SK-N-SH (cell line): ENCODE results near the gene KCNK15.

ENCODE experiments used
- GATA2 ChIP-seq: sonication (generic); formaldehyde crosslinking; IDR thresholded peaks from 2 replicates; pipeline ENCODE4 v1.5.0; 2020; ENCODE audit warnings: mild to moderate bottlenecking, missing genetic modification reagents
- MXI1 ChIP-seq: IDR thresholded peaks from 2 replicates; pipeline ENCODE4 v1.6.1; 2012; ENCODE audit warnings: mild to moderate bottlenecking, low read depth, low read length, improper control_type of control experiment
- POLR2AphosphoS5 ChIP-seq: IDR thresholded peaks from 2 replicates; pipeline ENCODE4 v1.6.1; 2012; ENCODE audit warnings: low read depth, low read length
- RAD21 ChIP-seq: IDR thresholded peaks from 2 replicates; pipeline ENCODE4 v1.6.1; 2012; ENCODE audit warnings: mild to moderate bottlenecking, low read length
- TAF1 ChIP-seq: IDR thresholded peaks from 2 replicates; pipeline ENCODE4 v1.6.1; 2012; ENCODE audit warnings: low read depth, mild to moderate bottlenecking, low read length, moderate library complexity, borderline replicate concordance
- TCF12 ChIP-seq: IDR thresholded peaks from 2 replicates; pipeline ENCODE4 v1.4.0; 2012
- TF ChIP-seq, protein P1 (sequence below): fragments of 200-600 bp; sonication (generic); IDR thresholded peaks from 2 replicates; pipeline ENCODE4 v1.6.1; 2017; ENCODE audit warnings: antibody characterized with exemption, mild to moderate bottlenecking, moderate library complexity

DNA sequence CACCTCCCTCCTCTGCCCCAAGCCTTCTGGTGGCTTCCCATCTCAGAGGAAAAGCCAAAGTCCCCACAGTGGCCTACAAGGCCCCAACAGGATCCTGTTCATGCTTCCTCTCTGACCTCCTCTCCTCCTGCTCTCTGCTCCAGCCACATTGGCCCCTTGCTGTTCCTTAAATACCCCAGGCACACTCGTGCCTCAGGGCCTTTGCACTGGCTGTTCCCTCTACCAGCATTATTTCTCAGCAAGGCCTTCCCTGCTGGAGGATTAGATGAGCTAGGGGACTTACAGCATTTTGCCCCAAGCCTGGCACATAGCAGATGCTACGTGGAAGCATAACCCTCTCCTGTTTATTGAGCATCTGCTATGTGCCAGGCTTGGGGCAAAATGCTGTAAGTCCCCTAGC is 22.7 kb upstream of the KCNK15 start:
- TF ChIP-seq, protein P1, sequence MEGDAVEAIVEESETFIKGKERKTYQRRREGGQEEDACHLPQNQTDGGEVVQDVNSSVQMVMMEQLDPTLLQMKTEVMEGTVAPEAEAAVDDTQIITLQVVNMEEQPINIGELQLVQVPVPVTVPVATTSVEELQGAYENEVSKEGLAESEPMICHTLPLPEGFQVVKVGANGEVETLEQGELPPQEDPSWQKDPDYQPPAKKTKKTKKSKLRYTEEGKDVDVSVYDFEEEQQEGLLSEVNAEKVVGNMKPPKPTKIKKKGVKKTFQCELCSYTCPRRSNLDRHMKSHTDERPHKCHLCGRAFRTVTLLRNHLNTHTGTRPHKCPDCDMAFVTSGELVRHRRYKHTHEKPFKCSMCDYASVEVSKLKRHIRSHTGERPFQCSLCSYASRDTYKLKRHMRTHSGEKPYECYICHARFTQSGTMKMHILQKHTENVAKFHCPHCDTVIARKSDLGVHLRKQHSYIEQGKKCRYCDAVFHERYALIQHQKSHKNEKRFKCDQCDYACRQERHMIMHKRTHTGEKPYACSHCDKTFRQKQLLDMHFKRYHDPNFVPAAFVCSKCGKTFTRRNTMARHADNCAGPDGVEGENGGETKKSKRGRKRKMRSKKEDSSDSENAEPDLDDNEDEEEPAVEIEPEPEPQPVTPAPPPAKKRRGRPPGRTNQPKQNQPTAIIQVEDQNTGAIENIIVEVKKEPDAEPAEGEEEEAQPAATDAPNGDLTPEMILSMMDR, result no peak
- TF ChIP-seq MXI1 (no peak), TAF1 (no peak), GATA2 (CRISPR knock-in tag) (no peak), POLR2AphosphoS5 (no peak), TCF12 (no peak), RAD21 (no peak)
